WTC11 (cell line): ENCODE results near the gene ING5. TPM values are rescaled to one million over a fixed set of nuclear protein-coding genes. Genes with fewer than 3 reads are reported as not detected.

Experiments used
- ATAC-seq: fragments of 200-7000 bp; cut with Tn5 transposase; 2 replicates; pipeline ENCODE4 v1.10.0; 2021; ENCODE audit warnings: mild to moderate bottlenecking, moderate library complexity
- CTCF ChIA-PET: fragments of 300-600 bp; sonication (Branson Sonifier 250); formaldehyde crosslinking; loops from one replicate; lab custom pipeline; 2021; ENCODE audit warnings: antibody characterized with exemption; lab: Charles Lee
- POLR2A ChIA-PET: fragments of 350-600 bp; sonication (Branson Sonifier 250); formaldehyde crosslinking; loops from one replicate; lab custom pipeline; 2021; ENCODE audit warnings: antibody characterized with exemption; lab: Charles Lee
- DNase-seq: peaks from one replicate; pipeline ENCODE4 v3.0.0; 2021; ENCODE audit warnings: low spot score
- H3K27ac Mint-ChIP-seq: 2 replicates; pipeline ENCODE4 v1.8.0; 2021; ENCODE audit warnings: mixed read lengths
- H3K27me3 Mint-ChIP-seq: 2 replicates; pipeline ENCODE4 v1.8.0; 2021; ENCODE audit warnings: low read depth, mild to moderate bottlenecking, moderate library complexity, mixed read lengths
- H3K36me3 Mint-ChIP-seq: 2 replicates; pipeline ENCODE4 v1.8.0; 2021; ENCODE audit warnings: mixed read lengths
- H3K4me1 Mint-ChIP-seq: 2 replicates; pipeline ENCODE4 v1.8.0; 2022; ENCODE audit warnings: mixed read lengths
- H3K4me3 Mint-ChIP-seq: 2 replicates; pipeline ENCODE4 v1.8.0; 2021; ENCODE audit warnings: mild to moderate bottlenecking, moderate library complexity, mixed read lengths
- H3K9me3 Mint-ChIP-seq: 2 replicates; pipeline ENCODE4 v1.8.0; 2021; ENCODE audit warnings: mixed read lengths
- E2F1 ChIP-seq: sonication (generic); formaldehyde crosslinking; IDR thresholded peaks from 2 replicates; pipeline ENCODE4 v1.8.0; 2022; ENCODE audit warnings: mild to moderate bottlenecking, missing genetic modification reagents
- EMX1 ChIP-seq: fragments of 250-450 bp; sonication (Bioruptor Pico); IDR thresholded peaks from 2 replicates; pipeline ENCODE4 v1.8.0; 2021; ENCODE audit warnings: mild to moderate bottlenecking
- IRF2 ChIP-seq: sonication (generic); formaldehyde crosslinking; IDR thresholded peaks from 2 replicates; pipeline ENCODE4 v1.8.0; 2022; ENCODE audit warnings: low read depth, missing genetic modification reagents, borderline replicate concordance
- NFE2L1 ChIP-seq: sonication (generic); formaldehyde crosslinking; IDR thresholded peaks from 2 replicates; pipeline ENCODE4 v1.8.1; 2023; ENCODE audit warnings: missing genetic modification reagents
- NR1H2 ChIP-seq: sonication (generic); formaldehyde crosslinking; IDR thresholded peaks from 2 replicates; pipeline ENCODE4 v1.9.0; 2021; ENCODE audit warnings: mild to moderate bottlenecking, moderate library complexity, missing genetic modification reagents
- NR2C2 ChIP-seq: sonication (generic); formaldehyde crosslinking; IDR thresholded peaks from 2 replicates; pipeline ENCODE4 v1.8.0; 2022; ENCODE audit warnings: mild to moderate bottlenecking, missing genetic modification reagents
- NR3C1 ChIP-seq: sonication (generic); formaldehyde crosslinking; conservative IDR thresholded peaks from 2 replicates; pipeline ENCODE4 v1.8.1; 2023; ENCODE audit warnings: low read depth, mild to moderate bottlenecking, missing genetic modification reagents
- RELA ChIP-seq: sonication (generic); formaldehyde crosslinking; IDR thresholded peaks from 2 replicates; pipeline ENCODE4 v1.8.1; 2022; ENCODE audit warnings: missing genetic modification reagents, mild to moderate bottlenecking, borderline replicate concordance
- SMAD4 ChIP-seq: sonication (generic); formaldehyde crosslinking; IDR thresholded peaks from 2 replicates; pipeline ENCODE4 v1.8.0; 2022; ENCODE audit warnings: mild to moderate bottlenecking, missing genetic modification reagents
- TCF7 ChIP-seq: sonication (generic); formaldehyde crosslinking; IDR thresholded peaks from 2 replicates; pipeline ENCODE4 v1.8.0; 2022; ENCODE audit warnings: mild to moderate bottlenecking, low read depth, missing genetic modification reagents, moderate library complexity
- ZNF138 ChIP-seq: sonication (generic); formaldehyde crosslinking; conservative IDR thresholded peaks from 2 replicates; pipeline ENCODE4 v1.8.1; 2022; ENCODE audit warnings: mild to moderate bottlenecking, moderate library complexity, missing genetic modification reagents
- ZNF219 ChIP-seq: sonication (generic); formaldehyde crosslinking; IDR thresholded peaks from 2 replicates; pipeline ENCODE4 v1.8.0; 2023; ENCODE audit warnings: missing genetic modification reagents, mild to moderate bottlenecking, borderline replicate concordance
- ZNF281 ChIP-seq: sonication (generic); formaldehyde crosslinking; IDR thresholded peaks from 2 replicates; pipeline ENCODE4 v1.8.0; 2023; ENCODE audit warnings: mild to moderate bottlenecking, missing genetic modification reagents
- total RNA-seq: library from RNA; stranded (reverse); gene quantifications from 3 replicates; pipeline ENCODE4 v1.2.3, GENCODE V29; 2021
- TF ChIP-seq, protein P1 (sequence below): sonication (generic); formaldehyde crosslinking; conservative IDR thresholded peaks from 2 replicates; pipeline ENCODE4 v1.8.1; 2023; ENCODE audit warnings: mild to moderate bottlenecking, low read depth, missing genetic modification reagents, moderate library complexity
- TF ChIP-seq, protein P2 (sequence below): fragments of 250-450 bp; sonication (Bioruptor Pico); IDR thresholded peaks from 2 replicates; pipeline ENCODE4 v1.9.0; 2021; ENCODE audit warnings: mild to moderate bottlenecking, borderline replicate concordance
- TF ChIP-seq, protein P3 (sequence below): sonication (generic); formaldehyde crosslinking; conservative IDR thresholded peaks from 2 replicates; pipeline ENCODE4 v1.8.1; 2022; ENCODE audit warnings: mild to moderate bottlenecking, missing genetic modification reagents
- TF ChIP-seq, protein P4 (sequence below): sonication (generic); formaldehyde crosslinking; IDR thresholded peaks from 2 replicates; pipeline ENCODE4 v1.8.1; 2023; ENCODE audit warnings: mild to moderate bottlenecking, moderate library complexity, missing genetic modification reagents

Gene ING5
- total RNA-seq, 1 experiment from 2014 or later: 43.1 TPM

- TF ChIP-seq, protein P1, sequence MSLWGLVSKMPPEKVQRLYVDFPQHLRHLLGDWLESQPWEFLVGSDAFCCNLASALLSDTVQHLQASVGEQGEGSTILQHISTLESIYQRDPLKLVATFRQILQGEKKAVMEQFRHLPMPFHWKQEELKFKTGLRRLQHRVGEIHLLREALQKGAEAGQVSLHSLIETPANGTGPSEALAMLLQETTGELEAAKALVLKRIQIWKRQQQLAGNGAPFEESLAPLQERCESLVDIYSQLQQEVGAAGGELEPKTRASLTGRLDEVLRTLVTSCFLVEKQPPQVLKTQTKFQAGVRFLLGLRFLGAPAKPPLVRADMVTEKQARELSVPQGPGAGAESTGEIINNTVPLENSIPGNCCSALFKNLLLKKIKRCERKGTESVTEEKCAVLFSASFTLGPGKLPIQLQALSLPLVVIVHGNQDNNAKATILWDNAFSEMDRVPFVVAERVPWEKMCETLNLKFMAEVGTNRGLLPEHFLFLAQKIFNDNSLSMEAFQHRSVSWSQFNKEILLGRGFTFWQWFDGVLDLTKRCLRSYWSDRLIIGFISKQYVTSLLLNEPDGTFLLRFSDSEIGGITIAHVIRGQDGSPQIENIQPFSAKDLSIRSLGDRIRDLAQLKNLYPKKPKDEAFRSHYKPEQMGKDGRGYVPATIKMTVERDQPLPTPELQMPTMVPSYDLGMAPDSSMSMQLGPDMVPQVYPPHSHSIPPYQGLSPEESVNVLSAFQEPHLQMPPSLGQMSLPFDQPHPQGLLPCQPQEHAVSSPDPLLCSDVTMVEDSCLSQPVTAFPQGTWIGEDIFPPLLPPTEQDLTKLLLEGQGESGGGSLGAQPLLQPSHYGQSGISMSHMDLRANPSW (CRISPR knock-in tag): no peak
- TF ChIP-seq RELA (CRISPR knock-in tag) (no peak), NR2C2 (CRISPR knock-in tag) (no peak)
Observed at GRCh38 chr2:241728000-241728399, 26.2 kb downstream of the ING5 start (continued).

DNA sequence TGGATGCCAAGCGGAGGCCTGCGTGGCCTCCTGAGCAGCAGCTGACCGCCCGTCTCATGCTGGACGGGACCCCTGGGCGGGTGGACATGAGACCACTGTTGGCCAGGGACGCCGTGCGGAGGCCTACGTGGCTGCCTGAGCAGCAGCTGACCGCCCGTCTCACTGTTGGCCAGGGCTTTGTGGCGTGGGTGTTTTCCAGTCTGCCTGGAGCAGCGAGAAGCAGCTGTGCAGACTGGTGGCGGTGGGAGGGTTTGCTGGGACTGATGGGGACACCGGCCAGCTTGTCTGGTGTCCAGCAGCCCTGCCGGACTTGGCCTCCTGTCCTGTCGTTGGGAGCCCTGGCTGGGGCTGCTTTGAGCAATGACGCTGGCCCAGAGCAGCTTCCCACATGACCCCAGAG is 26.8 kb downstream of the ING5 start:
- H3K9me3 Mint-ChIP-seq: peaks cover 6% of the 10 kb centered on the region; the same call in 1 of the 2 replicates
- no peak overlapping the region for H3K27ac Mint-ChIP-seq
- no peak overlapping the region for H3K4me3 Mint-ChIP-seq
- DNase-seq (no peak), ATAC-seq (no peak)
- H3K27me3 Mint-ChIP-seq: peaks cover 6% of the 10 kb centered on the region
- TF ChIP-seq, protein P2, sequence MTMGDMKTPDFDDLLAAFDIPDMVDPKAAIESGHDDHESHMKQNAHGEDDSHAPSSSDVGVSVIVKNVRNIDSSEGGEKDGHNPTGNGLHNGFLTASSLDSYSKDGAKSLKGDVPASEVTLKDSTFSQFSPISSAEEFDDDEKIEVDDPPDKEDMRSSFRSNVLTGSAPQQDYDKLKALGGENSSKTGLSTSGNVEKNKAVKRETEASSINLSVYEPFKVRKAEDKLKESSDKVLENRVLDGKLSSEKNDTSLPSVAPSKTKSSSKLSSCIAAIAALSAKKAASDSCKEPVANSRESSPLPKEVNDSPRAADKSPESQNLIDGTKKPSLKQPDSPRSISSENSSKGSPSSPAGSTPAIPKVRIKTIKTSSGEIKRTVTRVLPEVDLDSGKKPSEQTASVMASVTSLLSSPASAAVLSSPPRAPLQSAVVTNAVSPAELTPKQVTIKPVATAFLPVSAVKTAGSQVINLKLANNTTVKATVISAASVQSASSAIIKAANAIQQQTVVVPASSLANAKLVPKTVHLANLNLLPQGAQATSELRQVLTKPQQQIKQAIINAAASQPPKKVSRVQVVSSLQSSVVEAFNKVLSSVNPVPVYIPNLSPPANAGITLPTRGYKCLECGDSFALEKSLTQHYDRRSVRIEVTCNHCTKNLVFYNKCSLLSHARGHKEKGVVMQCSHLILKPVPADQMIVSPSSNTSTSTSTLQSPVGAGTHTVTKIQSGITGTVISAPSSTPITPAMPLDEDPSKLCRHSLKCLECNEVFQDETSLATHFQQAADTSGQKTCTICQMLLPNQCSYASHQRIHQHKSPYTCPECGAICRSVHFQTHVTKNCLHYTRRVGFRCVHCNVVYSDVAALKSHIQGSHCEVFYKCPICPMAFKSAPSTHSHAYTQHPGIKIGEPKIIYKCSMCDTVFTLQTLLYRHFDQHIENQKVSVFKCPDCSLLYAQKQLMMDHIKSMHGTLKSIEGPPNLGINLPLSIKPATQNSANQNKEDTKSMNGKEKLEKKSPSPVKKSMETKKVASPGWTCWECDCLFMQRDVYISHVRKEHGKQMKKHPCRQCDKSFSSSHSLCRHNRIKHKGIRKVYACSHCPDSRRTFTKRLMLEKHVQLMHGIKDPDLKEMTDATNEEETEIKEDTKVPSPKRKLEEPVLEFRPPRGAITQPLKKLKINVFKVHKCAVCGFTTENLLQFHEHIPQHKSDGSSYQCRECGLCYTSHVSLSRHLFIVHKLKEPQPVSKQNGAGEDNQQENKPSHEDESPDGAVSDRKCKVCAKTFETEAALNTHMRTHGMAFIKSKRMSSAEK (CRISPR knock-in tag): no peak
- TF ChIP-seq E2F1 (CRISPR knock-in tag): no peak
- H3K36me3 Mint-ChIP-seq: peaks cover 24% of the 10 kb centered on the region
- H3K4me1 Mint-ChIP-seq: no peaks in the 10 kb centered on the region
- POLR2A ChIA-PET: interaction anchor here (0.6 kb wide), 1 partner anchor 195 kb away, joined by 8 read pairs; no protein-coding TSS in a partner anchor
- CTCF ChIA-PET: interaction anchor here (0.6 kb wide), 1 partner anchor 21 kb away, joined by 4 read pairs; no protein-coding TSS in a partner anchor

DNA sequence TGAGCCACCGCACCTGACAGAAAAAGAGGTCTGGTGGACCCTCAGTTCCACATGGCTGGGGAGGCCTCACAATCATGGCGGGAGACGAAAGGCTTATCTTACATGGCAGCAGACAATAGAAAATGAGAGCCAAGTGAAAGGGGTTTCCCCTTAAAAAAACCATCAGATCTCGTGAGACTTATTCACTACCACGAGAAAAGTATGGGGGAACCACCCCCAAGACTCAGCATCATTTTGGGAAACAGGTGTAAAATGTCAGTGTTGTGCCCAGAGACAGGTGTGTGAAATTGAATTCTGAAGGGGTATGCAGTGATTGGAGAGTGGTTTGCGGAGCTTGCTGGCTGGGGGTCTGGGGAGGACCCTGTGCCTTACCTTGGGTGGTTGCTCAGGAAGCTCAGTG is 28.0 kb downstream of the ING5 start:
- ATAC-seq: no peak
- ChIA-PET CTCF (no interaction called here), POLR2A (no interaction called here)
- H3K4me1 Mint-ChIP-seq: no peaks in the 10 kb centered on the region
- no peak overlapping the region for H3K4me3 Mint-ChIP-seq
- H3K36me3 Mint-ChIP-seq: peaks cover 14% of the 10 kb centered on the region
- peaks cover 8% of the 10 kb centered on the region for H3K27me3 Mint-ChIP-seq
- H3K9me3 Mint-ChIP-seq: peaks cover 6% of the 10 kb centered on the region; the same call in 1 of the 2 replicates
- DNase-seq: no peak
- H3K27ac Mint-ChIP-seq: no peak overlapping the region
- TF ChIP-seq, protein P3, sequence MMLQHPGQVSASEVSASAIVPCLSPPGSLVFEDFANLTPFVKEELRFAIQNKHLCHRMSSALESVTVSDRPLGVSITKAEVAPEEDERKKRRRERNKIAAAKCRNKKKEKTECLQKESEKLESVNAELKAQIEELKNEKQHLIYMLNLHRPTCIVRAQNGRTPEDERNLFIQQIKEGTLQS (CRISPR knock-in tag): no peak
- TF ChIP-seq SMAD4 (no peak), ZNF138 (CRISPR knock-in tag) (no peak), TCF7 (CRISPR knock-in tag) (no peak), NFE2L1 (CRISPR knock-in tag) (no peak), EMX1 (CRISPR knock-in tag) (no peak), NR3C1 (no peak), IRF2 (CRISPR knock-in tag) (no peak), NR1H2 (no peak), ZNF281 (CRISPR knock-in tag) (no peak), ZNF219 (CRISPR knock-in tag) (no peak)
- TF ChIP-seq, protein P4, sequence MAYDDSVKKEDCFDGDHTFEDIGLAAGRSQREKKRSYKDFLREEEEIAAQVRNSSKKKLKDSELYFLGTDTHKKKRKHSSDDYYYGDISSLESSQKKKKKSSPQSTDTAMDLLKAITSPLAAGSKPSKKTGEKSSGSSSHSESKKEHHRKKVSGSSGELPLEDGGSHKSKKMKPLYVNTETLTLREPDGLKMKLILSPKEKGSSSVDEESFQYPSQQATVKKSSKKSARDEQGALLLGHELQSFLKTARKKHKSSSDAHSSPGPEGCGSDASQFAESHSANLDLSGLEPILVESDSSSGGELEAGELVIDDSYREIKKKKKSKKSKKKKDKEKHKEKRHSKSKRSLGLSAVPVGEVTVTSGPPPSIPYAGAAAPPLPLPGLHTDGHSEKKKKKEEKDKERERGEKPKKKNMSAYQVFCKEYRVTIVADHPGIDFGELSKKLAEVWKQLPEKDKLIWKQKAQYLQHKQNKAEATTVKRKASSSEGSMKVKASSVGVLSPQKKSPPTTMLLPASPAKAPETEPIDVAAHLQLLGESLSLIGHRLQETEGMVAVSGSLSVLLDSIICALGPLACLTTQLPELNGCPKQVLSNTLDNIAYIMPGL (CRISPR knock-in tag): no peak
